Activated CD4-positive, alpha-beta memory T cell treated with anti-CD3 and anti-CD28 coated beads for 36 hours (primary cell): ENCODE measurements around the gene POLR3H. TPM values are rescaled to one million over a fixed set of nuclear protein-coding genes. Genes with fewer than 3 reads are reported as not detected.

Source experiments
- CTCF ChIA-PET: fragments of 350-600 bp; sonication (Branson Sonifier 250); formaldehyde crosslinking; loops from one replicate; lab custom pipeline; 2021; ENCODE audit warnings: antibody characterized with exemption, inconsistent platforms; lab: Charles Lee
- POLR2A ChIA-PET: fragments of 350-600 bp; sonication (Branson Sonifier 250); formaldehyde crosslinking; loops from one replicate; lab custom pipeline; 2021; ENCODE audit warnings: antibody characterized with exemption; lab: Charles Lee
- DNase-seq: peaks from one replicate; pipeline ENCODE4 v3.0.0-alpha.2; 2020
- H3K27ac Mint-ChIP-seq: one replicate; pipeline ENCODE4 v1.8.0; 2021; ENCODE audit warnings: mixed read lengths
- H3K27me3 Mint-ChIP-seq: one replicate; pipeline ENCODE4 v1.8.0; 2021; ENCODE audit warnings: mixed read lengths
- H3K36me3 Mint-ChIP-seq: one replicate; pipeline ENCODE4 v1.8.0; 2021; ENCODE audit warnings: mixed read lengths
- H3K4me1 Mint-ChIP-seq: one replicate; pipeline ENCODE4 v1.8.0; 2021; ENCODE audit warnings: low read depth, mixed read lengths
- H3K4me3 Mint-ChIP-seq: one replicate; pipeline ENCODE4 v1.8.0; 2021; ENCODE audit warnings: mild to moderate bottlenecking, mixed read lengths
- H3K9me3 Mint-ChIP-seq: one replicate; pipeline ENCODE4 v1.8.0; 2021; ENCODE audit warnings: mixed read lengths
- intact Hi-C: fragments of 100-400 bp; cut with micrococcal nuclease; formaldehyde crosslinking; loops from one replicate; pipeline ENCODE4 v1.15.1; 2023
- total RNA-seq, 2 experiments: library from RNA; stranded (reverse); gene quantifications; one replicate each; pipeline ENCODE4 v1.2.3, GENCODE V29; 2021

The POLR3H gene
- total RNA-seq, 2 experiments from 2014 or later, result 23.3 to 23.8 TPM

DNA sequence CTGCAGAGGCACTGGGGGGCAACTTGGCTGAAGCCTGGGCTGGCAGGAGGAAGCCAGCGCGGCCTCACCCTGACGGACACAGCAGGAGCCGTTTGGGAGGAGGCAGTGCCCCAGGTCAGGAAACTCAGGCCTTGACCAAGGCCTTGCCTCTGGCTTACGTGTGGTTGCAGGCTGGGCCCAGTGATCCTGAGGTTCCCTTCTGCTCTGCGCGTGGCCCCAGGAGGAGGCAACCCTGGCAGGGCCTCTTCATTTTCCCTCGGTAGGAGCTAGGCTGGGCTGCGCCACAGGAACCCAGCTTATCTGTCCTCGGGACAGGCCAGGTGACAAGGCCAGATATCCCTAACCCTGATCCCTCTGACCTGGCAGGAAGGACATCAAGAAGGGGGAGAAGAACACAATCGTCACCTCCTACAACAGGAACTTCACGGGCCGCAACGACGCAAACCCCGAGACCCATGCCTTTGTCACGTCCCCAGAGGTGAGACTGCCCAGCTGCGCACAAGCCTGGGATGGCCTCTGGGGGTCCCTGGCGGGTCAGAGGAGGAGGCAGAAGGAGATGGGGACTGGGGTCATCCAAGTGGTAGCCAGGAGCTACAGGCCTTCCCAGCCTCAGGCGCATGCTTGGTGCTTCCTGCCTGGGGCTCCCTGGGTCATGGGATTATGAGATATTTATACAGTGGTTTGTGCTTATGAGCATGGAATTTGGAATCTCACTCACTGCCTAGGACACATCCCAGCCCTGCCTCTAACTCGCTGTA, 20.6 kb downstream of the POLR3H start:
- POLR2A ChIA-PET, result interaction anchor here (0.6 to 1.1 kb wide), 3 partner anchors 55 to 118 kb away, joined by 3 to 4 read pairs (median 3); partner anchors contain the start of genes PHF5A and TOB2

DNA sequence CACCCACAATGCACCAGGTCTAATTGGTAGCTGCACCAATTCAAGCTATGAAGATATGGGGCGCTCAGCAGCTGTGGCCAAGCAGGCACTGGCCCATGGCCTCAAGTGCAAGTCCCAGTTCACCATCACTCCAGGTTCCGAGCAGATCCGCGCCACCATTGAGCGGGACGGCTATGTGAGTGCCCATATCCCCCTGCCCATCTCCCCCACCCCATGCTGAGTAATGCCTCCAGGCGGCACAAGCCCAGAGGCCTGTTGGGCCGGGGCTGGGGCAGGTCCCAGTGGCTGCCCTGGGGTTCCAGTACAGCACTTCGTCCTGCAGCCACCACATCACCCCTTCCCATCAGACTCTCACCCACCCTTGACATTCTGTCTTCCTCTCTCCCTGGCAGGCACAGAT, 21.5 kb downstream of the POLR3H start:
- intact Hi-C loops, result no loop called here
- Mint-ChIP-seq H3K27ac (peak overlapping the region; percentile 38), H3K36me3 (peaks cover 20% of the 10 kb centered on the region), H3K27me3 (no peaks in the 10 kb centered on the region), H3K4me1 (peaks cover 14% of the 10 kb centered on the region), H3K9me3 (no peaks in the 10 kb centered on the region), H3K4me3 (no peak overlapping the region)
- no peak for DNase-seq
- POLR2A ChIA-PET, result interaction anchor here (1.1 kb wide), 1 partner anchor 54 kb away, joined by 3 read pairs; the partner anchor contains the start of gene PHF5A
- CTCF ChIA-PET, result no interaction called here

More for the DNA sequence above, 20.6 kb downstream of the POLR3H start:
- CTCF ChIA-PET, result interaction anchor here (0.9 to 6.0 kb wide), 4 partner anchors 9 to 122 kb away, joined by 4 to 113 read pairs (median 4); partner anchors contain the start of gene POLR3H
- Mint-ChIP-seq H3K36me3 (peaks cover 23% of the 10 kb centered on the region), H3K27ac (no peak overlapping the region), H3K9me3 (no peaks in the 10 kb centered on the region), H3K27me3 (no peaks in the 10 kb centered on the region), H3K4me3 (no peak overlapping the region), H3K4me1 (peaks cover 14% of the 10 kb centered on the region)
- no peak for DNase-seq
- intact Hi-C loops, result no loop called here

- Mint-ChIP-seq H3K4me1 (peaks cover 21% of the 10 kb centered on the region), H3K27me3 (no peaks in the 10 kb centered on the region), H3K4me3 (no peak overlapping the region), H3K9me3 (no peaks in the 10 kb centered on the region), H3K36me3 (peaks cover 18% of the 10 kb centered on the region), H3K27ac (no peak overlapping the region)
- no peak for DNase-seq
- intact Hi-C loops, result no loop called here
- CTCF ChIA-PET, result no interaction called here
- POLR2A ChIA-PET, result no interaction called here
Observed at GRCh38 chr22:41521126-41521525, 23.1 kb downstream of the POLR3H start.

- peaks cover 7% of the 10 kb centered on the region for H3K4me1 Mint-ChIP-seq
- H3K36me3 Mint-ChIP-seq, result peaks cover 8% of the 10 kb centered on the region
- CTCF ChIA-PET, result interaction anchor here (0.8 to 4.8 kb wide), 12 partner anchors 9 to 151 kb away, joined by 3 to 99 read pairs (median 5); partner anchors contain the start of genes ACO2 and PHF5A
- no peak overlapping the region for H3K4me3 Mint-ChIP-seq
- H3K27ac Mint-ChIP-seq, result no peak overlapping the region
- H3K9me3 Mint-ChIP-seq, result no peaks in the 10 kb centered on the region
- DNase-seq, result no peak
- no peaks in the 10 kb centered on the region for H3K27me3 Mint-ChIP-seq
- POLR2A ChIA-PET, result interaction anchor here (0.8 to 1.2 kb wide), 2 partner anchors 50 to 114 kb away, joined by 3 to 4 read pairs; partner anchors contain the start of genes ACO2 and PHF5A
- intact Hi-C loops, result no loop called here
Observed at GRCh38 chr22:41518048-41518347, 26.3 kb downstream of the POLR3H start.

GRCh38 chr22:41517172-41518047, 26.9 kb downstream of the POLR3H start:
- Mint-ChIP-seq H3K36me3 (peaks cover 12% of the 10 kb centered on the region), H3K4me1 (peaks cover 7% of the 10 kb centered on the region), H3K27ac (peak overlapping the region; percentile 33), H3K4me3 (no peak overlapping the region), H3K9me3 (no peaks in the 10 kb centered on the region), H3K27me3 (no peaks in the 10 kb centered on the region)
- peak; percentile 54 for DNase-seq
- intact Hi-C loops, result loop anchor here (2.0 kb wide), 1 partner anchor 115 kb away; no protein-coding TSS in a partner anchor
- CTCF ChIA-PET, result interaction anchor here (0.9 to 4.8 kb wide), 13 partner anchors 10 to 151 kb away, joined by 3 to 99 read pairs (median 5); partner anchors contain the start of genes ACO2 and PHF5A
- POLR2A ChIA-PET, result interaction anchor here (0.8 to 1.2 kb wide), 3 partner anchors 49 to 114 kb away, joined by 3 to 4 read pairs (median 3); partner anchors contain the start of genes ACO2 and PHF5A

DNA sequence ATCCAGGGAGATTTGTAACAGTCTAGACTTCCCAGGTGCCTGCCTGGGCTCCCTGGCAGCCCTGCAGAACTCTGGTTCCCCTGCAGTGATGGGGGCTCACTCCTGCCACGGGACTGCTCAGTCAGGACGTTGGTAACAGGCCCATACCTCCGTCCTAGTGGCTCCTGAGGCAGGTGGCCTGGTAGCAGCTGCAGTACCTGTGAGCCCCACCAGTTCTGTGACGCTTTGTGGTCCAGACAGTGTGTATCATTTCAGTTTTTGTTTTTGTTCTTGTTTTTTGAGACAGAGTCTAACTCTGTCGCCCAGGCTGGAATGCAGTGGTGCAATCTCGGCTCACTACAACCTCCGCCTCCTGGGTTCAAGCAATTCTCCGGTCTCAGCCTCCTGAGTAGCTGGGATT, 27.8 kb downstream of the POLR3H start:
- no peak overlapping the region for H3K27ac Mint-ChIP-seq
- H3K36me3 Mint-ChIP-seq, result peaks cover 15% of the 10 kb centered on the region
- no peaks in the 10 kb centered on the region for H3K9me3 Mint-ChIP-seq
- H3K4me1 Mint-ChIP-seq, result peaks cover 7% of the 10 kb centered on the region
- intact Hi-C loops, result loop anchor here (2.0 kb wide), 1 partner anchor 114 kb away; no protein-coding TSS in a partner anchor
- ChIA-PET POLR2A (interaction anchor here (1.0 kb wide), 1 partner anchor 113 kb away, joined by 3 read pairs; no protein-coding TSS in a partner anchor), CTCF (interaction anchor here (0.6 to 4.8 kb wide), 6 partner anchors 11 to 113 kb away, joined by 3 to 99 read pairs (median 10); no protein-coding TSS in a partner anchor)
- DNase-seq, result no peak
- no peak overlapping the region for H3K4me3 Mint-ChIP-seq
- H3K27me3 Mint-ChIP-seq, result no peaks in the 10 kb centered on the region

DNA sequence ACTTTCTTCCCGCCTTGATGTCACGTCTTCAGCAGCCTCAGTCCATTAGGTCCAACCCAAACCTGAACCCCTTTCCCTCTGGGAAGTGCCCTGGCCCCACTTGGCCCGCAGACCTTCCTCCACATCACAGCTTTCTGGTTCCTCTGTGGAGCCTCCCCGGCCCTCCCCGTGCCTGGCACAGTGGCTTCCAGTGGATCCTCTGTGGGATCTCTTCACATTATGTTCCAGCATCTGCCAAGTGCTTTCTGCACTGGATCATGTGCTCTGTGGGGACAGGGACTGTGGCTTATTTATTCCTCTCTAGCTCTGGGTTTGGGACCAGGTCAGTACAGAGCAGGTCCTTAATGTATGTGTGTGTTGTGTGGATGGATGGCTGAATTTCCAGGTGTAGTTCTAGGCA, 30.9 kb downstream of the POLR3H start:
- intact Hi-C loops, result no loop called here
- no peak overlapping the region for H3K27ac Mint-ChIP-seq
- H3K9me3 Mint-ChIP-seq, result no peaks in the 10 kb centered on the region
- peaks cover 7% of the 10 kb centered on the region for H3K4me1 Mint-ChIP-seq
- ChIA-PET CTCF (interaction anchor here (1.1 to 2.7 kb wide), 2 partner anchors 11 to 110 kb away, joined by 4 to 27 read pairs; no protein-coding TSS in a partner anchor), POLR2A (no interaction called here)
- no peaks in the 10 kb centered on the region for H3K27me3 Mint-ChIP-seq
- no peak for DNase-seq
- peaks cover 19% of the 10 kb centered on the region for H3K36me3 Mint-ChIP-seq
- H3K4me3 Mint-ChIP-seq, result no peak overlapping the region

GRCh38 chr22:41512421-41513194, 31.7 kb downstream of the POLR3H start:
- Mint-ChIP-seq H3K4me3 (no peak overlapping the region), H3K27ac (no peak overlapping the region), H3K4me1 (peaks cover 7% of the 10 kb centered on the region), H3K36me3 (peaks cover 22% of the 10 kb centered on the region), H3K9me3 (no peaks in the 10 kb centered on the region), H3K27me3 (no peaks in the 10 kb centered on the region)
- CTCF ChIA-PET, result interaction anchor here (1.1 to 2.7 kb wide), 2 partner anchors 12 to 109 kb away, joined by 4 to 27 read pairs; no protein-coding TSS in a partner anchor
- POLR2A ChIA-PET, result no interaction called here
- intact Hi-C loops, result no loop called here
- DNase-seq, result no peak

GRCh38 chr22:41511521-41511968, 32.7 kb downstream of the POLR3H start:
- no peaks in the 10 kb centered on the region for H3K9me3 Mint-ChIP-seq
- no peaks in the 10 kb centered on the region for H3K27me3 Mint-ChIP-seq
- no peak for DNase-seq
- H3K27ac Mint-ChIP-seq, result no peak overlapping the region
- no peak overlapping the region for H3K4me3 Mint-ChIP-seq
- ChIA-PET POLR2A (no interaction called here), CTCF (interaction anchor here (1.2 kb wide), 1 partner anchor 16 kb away, joined by 4 read pairs; no protein-coding TSS in a partner anchor)
- peaks cover 19% of the 10 kb centered on the region for H3K36me3 Mint-ChIP-seq
- intact Hi-C loops, result no loop called here
- no peaks in the 10 kb centered on the region for H3K4me1 Mint-ChIP-seq

- H3K9me3 Mint-ChIP-seq, result no peaks in the 10 kb centered on the region
- DNase-seq, result no peak
- H3K36me3 Mint-ChIP-seq, result peaks cover 16% of the 10 kb centered on the region
- no peaks in the 10 kb centered on the region for H3K4me1 Mint-ChIP-seq
- intact Hi-C loops, result no loop called here
- H3K27ac Mint-ChIP-seq, result no peak overlapping the region
- H3K27me3 Mint-ChIP-seq, result no peaks in the 10 kb centered on the region
- POLR2A ChIA-PET, result no interaction called here
- CTCF ChIA-PET, result interaction anchor here (1.0 kb wide), 1 partner anchor 18 kb away, joined by 3 read pairs; no protein-coding TSS in a partner anchor
- H3K4me3 Mint-ChIP-seq, result no peak overlapping the region
Observed at GRCh38 chr22:41508770-41509170, 35.5 kb downstream of the POLR3H start.
